ENCODE measurements around the gene SPAG7.

Gene SPAG7

DNA sequence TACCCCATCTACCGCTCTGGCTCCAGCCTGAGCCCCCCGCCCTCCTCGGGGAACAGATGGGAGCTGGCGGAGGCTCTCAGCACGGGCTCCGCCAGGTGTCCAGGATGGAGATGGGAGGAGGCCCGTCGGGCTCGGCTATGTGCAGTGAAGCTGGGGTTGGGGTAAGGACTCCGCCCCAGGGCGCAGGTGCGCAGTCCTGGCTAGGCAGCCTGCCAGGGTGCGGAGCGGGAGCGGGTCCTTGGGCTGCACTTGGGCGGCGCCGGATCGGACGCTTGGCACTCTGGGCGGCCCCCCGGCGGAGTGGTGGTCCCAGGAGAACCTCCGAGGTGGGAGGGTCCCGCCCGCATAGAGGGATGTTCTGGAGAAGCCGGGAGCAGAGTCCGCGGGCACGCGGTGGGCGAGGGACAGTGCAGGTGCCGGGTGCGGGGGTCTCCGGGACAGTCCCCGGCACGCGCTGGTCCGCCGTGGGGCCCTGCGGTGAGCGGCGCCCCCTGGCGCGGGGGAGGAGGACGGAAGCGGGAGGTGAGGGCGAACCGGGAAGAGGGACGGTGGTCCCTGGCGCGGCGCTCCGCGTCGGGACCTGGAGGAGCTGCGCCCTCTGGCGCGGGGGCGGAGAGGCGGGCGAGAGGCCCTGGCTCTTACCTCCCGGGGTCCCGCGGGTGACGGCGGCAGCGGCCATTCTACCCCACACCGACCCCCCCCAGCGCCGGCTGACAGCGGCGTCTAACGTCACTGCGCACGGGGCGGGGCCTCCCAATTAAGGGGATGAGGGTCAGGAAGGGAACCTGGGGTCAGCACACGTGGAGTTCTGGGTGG, 19.5 kb upstream of the SPAG7 start, which contains the start of gene CAMTA2 (continued):
- TF ChIP-seq BCL11A (tag by site-specific recombination; IDR thresholded peaks at IDR 0.05; ENCODE audit: low read depth) (0 out of 2 replicates have a peak, but pooled peaks have one; percentile 64), ZBTB21 (tag by site-specific recombination; IDR thresholded peaks at IDR 0.05) (peak; percentile 79), ZBTB20 (tag by site-specific recombination; IDR thresholded peaks at IDR 0.05) (peak; percentile 91), ZFHX2 (tag by site-specific recombination; conservative IDR thresholded peaks at IDR 0.05) (peak; percentile 92), ZNF394 (tag by site-specific recombination; IDR thresholded peaks at IDR 0.05; ENCODE audit: borderline replicate concordance) (peak; percentile 48), ZNF133 (tag by site-specific recombination; IDR thresholded peaks at IDR 0.05) (no peak), SCRT1 (tag by site-specific recombination; IDR thresholded peaks at IDR 0.05; ENCODE audit: borderline replicate concordance) (no peak), ZNF140 (tag by site-specific recombination; IDR thresholded peaks at IDR 0.05) (no peak), ZNF660 (tag by site-specific recombination; IDR thresholded peaks at IDR 0.05) (peak; percentile 87), ZNF501 (tag by site-specific recombination; IDR thresholded peaks at IDR 0.05) (peak; percentile 93), ZNF391 (tag by site-specific recombination; IDR thresholded peaks at IDR 0.05; ENCODE audit: borderline replicate concordance, low read depth) (peak; percentile 60; the same call in 1 of the 2 replicates), ZNF16 (tag by site-specific recombination; IDR thresholded peaks at IDR 0.05; ENCODE audit: low read depth) (no peak), ZNF791 (tag by site-specific recombination; IDR thresholded peaks at IDR 0.05) (no peak), ZNF266 (tag by site-specific recombination; IDR thresholded peaks at IDR 0.05; ENCODE audit: low read depth) (0 out of 2 replicates have a peak, but pooled peaks have one; percentile 9), ZNF426 (tag by site-specific recombination; IDR thresholded peaks at IDR 0.05) (no peak), ZBTB48 (tag by site-specific recombination; IDR thresholded peaks at IDR 0.05) (peak; percentile 99)
- TF ChIP-seq, protein P1, sequence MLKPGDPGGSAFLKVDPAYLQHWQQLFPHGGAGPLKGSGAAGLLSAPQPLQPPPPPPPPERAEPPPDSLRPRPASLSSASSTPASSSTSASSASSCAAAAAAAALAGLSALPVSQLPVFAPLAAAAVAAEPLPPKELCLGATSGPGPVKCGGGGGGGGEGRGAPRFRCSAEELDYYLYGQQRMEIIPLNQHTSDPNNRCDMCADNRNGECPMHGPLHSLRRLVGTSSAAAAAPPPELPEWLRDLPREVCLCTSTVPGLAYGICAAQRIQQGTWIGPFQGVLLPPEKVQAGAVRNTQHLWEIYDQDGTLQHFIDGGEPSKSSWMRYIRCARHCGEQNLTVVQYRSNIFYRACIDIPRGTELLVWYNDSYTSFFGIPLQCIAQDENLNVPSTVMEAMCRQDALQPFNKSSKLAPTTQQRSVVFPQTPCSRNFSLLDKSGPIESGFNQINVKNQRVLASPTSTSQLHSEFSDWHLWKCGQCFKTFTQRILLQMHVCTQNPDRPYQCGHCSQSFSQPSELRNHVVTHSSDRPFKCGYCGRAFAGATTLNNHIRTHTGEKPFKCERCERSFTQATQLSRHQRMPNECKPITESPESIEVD (tag by site-specific recombination; IDR thresholded peaks at IDR 0.05): no peak
- TF ChIP-seq, protein P2, sequence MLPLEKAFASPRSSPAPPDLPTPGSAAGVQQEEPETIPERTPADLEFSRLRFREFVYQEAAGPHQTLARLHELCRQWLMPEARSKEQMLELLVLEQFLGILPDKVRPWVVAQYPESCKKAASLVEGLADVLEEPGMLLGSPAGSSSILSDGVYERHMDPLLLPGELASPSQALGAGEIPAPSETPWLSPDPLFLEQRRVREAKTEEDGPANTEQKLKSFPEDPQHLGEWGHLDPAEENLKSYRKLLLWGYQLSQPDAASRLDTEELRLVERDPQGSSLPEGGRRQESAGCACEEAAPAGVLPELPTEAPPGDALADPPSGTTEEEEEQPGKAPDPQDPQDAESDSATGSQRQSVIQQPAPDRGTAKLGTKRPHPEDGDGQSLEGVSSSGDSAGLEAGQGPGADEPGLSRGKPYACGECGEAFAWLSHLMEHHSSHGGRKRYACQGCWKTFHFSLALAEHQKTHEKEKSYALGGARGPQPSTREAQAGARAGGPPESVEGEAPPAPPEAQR (tag by site-specific recombination; IDR thresholded peaks at IDR 0.05): 0 out of 2 replicates have a peak, but pooled peaks have one; percentile 60
- TF ChIP-seq, protein P3, sequence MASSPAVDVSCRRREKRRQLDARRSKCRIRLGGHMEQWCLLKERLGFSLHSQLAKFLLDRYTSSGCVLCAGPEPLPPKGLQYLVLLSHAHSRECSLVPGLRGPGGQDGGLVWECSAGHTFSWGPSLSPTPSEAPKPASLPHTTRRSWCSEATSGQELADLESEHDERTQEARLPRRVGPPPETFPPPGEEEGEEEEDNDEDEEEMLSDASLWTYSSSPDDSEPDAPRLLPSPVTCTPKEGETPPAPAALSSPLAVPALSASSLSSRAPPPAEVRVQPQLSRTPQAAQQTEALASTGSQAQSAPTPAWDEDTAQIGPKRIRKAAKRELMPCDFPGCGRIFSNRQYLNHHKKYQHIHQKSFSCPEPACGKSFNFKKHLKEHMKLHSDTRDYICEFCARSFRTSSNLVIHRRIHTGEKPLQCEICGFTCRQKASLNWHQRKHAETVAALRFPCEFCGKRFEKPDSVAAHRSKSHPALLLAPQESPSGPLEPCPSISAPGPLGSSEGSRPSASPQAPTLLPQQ (tag by site-specific recombination; IDR thresholded peaks at IDR 0.05): peak; percentile 94
- TF ChIP-seq, protein P4, sequence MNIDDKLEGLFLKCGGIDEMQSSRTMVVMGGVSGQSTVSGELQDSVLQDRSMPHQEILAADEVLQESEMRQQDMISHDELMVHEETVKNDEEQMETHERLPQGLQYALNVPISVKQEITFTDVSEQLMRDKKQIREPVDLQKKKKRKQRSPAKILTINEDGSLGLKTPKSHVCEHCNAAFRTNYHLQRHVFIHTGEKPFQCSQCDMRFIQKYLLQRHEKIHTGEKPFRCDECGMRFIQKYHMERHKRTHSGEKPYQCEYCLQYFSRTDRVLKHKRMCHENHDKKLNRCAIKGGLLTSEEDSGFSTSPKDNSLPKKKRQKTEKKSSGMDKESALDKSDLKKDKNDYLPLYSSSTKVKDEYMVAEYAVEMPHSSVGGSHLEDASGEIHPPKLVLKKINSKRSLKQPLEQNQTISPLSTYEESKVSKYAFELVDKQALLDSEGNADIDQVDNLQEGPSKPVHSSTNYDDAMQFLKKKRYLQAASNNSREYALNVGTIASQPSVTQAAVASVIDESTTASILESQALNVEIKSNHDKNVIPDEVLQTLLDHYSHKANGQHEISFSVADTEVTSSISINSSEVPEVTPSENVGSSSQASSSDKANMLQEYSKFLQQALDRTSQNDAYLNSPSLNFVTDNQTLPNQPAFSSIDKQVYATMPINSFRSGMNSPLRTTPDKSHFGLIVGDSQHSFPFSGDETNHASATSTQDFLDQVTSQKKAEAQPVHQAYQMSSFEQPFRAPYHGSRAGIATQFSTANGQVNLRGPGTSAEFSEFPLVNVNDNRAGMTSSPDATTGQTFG (tag by site-specific recombination; IDR thresholded peaks at IDR 0.05; ENCODE audit: borderline replicate concordance): 0 out of 2 replicates have a peak, but pooled peaks have one; percentile 43
- TF ChIP-seq, protein P5, sequence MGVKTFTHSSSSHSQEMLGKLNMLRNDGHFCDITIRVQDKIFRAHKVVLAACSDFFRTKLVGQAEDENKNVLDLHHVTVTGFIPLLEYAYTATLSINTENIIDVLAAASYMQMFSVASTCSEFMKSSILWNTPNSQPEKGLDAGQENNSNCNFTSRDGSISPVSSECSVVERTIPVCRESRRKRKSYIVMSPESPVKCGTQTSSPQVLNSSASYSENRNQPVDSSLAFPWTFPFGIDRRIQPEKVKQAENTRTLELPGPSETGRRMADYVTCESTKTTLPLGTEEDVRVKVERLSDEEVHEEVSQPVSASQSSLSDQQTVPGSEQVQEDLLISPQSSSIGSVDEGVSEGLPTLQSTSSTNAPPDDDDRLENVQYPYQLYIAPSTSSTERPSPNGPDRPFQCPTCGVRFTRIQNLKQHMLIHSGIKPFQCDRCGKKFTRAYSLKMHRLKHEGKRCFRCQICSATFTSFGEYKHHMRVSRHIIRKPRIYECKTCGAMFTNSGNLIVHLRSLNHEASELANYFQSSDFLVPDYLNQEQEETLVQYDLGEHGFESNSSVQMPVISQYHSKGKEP (tag by site-specific recombination; IDR thresholded peaks at IDR 0.05): peak; percentile 43; the same call in 1 of the 2 replicates
- TF ChIP-seq, protein P6, sequence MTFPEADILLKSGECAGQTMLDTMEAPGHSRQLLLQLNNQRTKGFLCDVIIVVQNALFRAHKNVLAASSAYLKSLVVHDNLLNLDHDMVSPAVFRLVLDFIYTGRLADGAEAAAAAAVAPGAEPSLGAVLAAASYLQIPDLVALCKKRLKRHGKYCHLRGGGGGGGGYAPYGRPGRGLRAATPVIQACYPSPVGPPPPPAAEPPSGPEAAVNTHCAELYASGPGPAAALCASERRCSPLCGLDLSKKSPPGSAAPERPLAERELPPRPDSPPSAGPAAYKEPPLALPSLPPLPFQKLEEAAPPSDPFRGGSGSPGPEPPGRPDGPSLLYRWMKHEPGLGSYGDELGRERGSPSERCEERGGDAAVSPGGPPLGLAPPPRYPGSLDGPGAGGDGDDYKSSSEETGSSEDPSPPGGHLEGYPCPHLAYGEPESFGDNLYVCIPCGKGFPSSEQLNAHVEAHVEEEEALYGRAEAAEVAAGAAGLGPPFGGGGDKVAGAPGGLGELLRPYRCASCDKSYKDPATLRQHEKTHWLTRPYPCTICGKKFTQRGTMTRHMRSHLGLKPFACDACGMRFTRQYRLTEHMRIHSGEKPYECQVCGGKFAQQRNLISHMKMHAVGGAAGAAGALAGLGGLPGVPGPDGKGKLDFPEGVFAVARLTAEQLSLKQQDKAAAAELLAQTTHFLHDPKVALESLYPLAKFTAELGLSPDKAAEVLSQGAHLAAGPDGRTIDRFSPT (tag by site-specific recombination; IDR thresholded peaks at IDR 0.05): peak; percentile 96
- TF ChIP-seq, protein P7, sequence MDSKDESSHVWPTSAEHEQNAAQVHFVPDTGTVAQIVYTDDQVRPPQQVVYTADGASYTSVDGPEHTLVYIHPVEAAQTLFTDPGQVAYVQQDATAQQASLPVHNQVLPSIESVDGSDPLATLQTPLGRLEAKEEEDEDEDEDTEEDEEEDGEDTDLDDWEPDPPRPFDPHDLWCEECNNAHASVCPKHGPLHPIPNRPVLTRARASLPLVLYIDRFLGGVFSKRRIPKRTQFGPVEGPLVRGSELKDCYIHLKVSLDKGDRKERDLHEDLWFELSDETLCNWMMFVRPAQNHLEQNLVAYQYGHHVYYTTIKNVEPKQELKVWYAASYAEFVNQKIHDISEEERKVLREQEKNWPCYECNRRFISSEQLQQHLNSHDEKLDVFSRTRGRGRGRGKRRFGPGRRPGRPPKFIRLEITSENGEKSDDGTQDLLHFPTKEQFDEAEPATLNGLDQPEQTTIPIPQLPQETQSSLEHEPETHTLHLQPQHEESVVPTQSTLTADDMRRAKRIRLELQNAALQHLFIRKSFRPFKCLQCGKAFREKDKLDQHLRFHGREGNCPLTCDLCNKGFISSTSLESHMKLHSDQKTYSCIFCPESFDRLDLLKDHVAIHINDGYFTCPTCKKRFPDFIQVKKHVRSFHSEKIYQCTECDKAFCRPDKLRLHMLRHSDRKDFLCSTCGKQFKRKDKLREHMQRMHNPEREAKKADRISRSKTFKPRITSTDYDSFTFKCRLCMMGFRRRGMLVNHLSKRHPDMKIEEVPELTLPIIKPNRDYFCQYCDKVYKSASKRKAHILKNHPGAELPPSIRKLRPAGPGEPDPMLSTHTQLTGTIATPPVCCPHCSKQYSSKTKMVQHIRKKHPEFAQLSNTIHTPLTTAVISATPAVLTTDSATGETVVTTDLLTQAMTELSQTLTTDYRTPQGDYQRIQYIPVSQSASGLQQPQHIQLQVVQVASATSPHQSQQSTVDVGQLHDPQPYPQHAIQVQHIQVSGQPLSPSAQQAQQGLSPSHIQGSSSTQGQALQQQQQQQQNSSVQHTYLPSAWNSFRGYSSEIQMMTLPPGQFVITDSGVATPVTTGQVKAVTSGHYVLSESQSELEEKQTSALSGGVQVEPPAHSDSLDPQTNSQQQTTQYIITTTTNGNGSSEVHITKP (tag by site-specific recombination; IDR thresholded peaks at IDR 0.05): peak; percentile 77
